GM12801 (cell line): ENCODE results near the gene PRR36.

Experiments used
- TF ChIP-seq, protein P1 (sequence below): IDR thresholded peaks from one replicate; pipeline ENCODE4 v1.5.1; 2011; ENCODE audit warnings: control low read depth; ENCODE audit not compliant: insufficient read length; ENCODE audit errors: extremely low read depth

Gene PRR36

DNA sequence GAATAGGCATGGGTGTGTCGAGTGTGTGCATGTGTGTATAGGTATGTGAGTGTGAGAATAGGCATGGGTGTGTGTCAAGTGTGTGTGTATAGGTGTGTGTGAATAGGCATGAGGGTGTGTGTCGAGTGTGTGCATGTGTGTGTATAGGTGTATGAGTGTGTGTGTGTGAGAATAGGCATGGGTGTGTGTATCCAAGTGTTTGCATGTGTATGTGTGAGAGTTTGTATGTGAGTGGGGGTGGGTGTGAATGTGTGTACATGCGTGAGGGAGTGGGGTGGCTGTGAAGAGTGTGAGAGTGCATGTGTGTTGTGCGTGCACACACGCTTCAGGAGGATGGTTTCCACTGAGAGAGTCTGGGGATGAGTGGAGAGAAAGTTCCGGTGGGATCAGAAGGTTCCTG, 30.7 kb downstream of the PRR36 start:
- TF ChIP-seq, protein P1, sequence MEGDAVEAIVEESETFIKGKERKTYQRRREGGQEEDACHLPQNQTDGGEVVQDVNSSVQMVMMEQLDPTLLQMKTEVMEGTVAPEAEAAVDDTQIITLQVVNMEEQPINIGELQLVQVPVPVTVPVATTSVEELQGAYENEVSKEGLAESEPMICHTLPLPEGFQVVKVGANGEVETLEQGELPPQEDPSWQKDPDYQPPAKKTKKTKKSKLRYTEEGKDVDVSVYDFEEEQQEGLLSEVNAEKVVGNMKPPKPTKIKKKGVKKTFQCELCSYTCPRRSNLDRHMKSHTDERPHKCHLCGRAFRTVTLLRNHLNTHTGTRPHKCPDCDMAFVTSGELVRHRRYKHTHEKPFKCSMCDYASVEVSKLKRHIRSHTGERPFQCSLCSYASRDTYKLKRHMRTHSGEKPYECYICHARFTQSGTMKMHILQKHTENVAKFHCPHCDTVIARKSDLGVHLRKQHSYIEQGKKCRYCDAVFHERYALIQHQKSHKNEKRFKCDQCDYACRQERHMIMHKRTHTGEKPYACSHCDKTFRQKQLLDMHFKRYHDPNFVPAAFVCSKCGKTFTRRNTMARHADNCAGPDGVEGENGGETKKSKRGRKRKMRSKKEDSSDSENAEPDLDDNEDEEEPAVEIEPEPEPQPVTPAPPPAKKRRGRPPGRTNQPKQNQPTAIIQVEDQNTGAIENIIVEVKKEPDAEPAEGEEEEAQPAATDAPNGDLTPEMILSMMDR = no peak

DNA sequence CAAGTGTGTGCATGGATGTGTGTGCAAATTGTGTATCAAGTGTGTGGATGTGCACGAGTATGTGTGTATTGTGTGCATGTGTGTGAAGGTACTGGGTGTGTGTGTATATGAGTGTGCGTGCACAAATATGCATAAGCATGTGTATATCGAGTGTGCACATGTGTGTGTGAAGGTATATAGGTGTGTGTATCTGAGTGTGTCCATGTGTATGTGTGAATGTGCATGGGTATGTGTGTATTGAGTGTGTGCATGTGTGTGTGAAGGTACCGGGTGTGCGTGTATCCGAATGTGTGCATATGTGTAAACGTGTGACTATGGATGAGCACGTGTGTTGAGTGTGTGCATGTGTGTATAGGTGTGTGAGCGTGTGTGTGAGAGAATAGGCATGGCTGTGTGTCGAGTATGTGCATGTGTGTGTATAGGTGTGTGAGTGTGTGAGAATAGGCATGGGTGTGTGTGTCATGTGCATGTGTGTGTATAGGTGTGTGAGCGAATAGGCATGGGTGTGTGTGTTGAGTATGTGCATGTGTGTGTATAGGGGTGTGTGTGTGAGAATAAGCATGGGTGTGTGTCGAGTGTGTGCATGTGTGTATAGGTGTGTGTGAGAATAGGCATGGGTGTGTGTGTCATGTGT, 31.4 kb downstream of the PRR36 start:
- TF ChIP-seq, protein P1 = no peak

DNA sequence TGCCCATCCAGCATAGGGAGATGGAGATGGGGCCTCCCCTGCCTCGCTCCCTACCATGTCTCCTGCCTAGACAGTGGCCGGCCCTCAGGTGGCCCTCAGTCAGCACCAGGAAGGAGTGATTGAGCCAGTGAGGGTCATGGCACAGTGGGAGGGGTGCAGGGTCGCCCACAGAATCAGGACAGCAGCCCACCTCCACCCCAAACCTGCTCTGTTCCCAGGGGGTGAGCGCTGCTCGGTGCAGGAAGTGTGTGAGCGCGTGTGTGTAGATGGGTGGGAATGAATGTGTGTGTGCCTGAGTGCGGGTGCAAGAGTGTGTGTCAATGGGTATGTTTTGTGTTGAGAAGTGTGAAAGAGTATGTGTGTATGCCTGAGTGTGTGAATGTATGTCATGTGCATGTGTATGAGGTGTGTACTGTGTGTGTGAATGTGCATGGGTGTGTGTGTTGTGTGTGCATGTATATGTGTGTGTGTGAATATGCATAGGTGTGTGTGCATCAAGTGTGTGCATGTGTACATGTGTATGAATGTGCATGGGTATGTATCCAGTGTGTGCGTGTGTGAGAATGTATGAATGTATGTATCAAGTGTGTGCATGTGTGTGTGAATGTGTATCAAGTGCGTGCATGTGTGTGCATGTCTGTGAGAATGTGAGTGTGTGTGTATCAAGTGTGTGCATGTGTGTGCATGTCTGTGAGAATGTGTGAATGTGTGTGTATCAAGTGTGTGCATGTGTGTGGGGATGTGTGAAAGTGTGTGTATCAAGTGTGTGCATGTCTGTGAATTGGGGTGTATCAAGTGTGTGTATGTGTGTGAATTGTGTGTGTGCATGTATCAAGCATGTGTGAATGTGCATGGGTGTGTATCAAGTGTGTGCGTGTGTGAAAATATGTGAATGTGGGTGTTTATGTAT, 32.2 kb downstream of the PRR36 start:
- TF ChIP-seq, protein P1 = no peak

DNA sequence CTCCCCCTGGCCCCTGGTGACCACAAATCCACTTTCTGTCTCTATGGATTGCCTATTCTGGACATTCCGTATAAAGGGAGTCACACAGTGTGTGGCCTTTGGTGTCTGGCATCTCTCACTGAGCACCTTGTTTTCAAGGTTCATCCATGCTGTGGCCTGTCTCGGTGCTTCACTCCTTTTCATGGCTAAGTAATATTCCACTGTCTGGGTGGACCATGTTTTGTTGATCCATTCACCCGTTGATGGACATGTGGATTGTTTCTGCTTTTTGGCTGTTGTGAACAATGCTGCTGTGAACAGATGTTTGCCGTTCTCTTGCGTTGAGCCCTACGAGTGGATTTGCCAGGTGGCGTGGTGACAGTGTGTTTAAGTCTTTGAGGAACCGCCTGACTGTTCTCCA, 33.6 kb downstream of the PRR36 start:
- TF ChIP-seq, protein P1 = no peak

DNA sequence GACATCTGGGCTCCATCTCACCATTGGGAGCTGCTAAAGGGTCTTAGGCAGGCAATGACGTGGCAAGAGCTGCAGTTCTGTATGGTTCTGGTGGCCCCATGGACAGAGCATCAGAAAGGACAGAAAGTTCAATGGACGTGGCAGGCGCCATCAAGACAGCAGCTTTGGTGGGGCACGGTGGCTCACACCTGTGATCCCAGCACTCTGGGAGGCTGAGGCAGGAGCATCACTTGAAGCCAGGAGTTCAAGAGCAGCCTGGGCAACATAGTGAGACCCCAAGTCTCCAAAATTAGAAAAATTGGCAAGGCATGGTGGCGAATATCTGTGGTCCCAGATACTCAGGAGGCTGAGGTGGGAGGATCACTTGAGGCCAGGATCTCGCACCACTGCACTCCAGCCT, 34.7 kb downstream of the PRR36 start:
- TF ChIP-seq, protein P1 = no peak

DNA sequence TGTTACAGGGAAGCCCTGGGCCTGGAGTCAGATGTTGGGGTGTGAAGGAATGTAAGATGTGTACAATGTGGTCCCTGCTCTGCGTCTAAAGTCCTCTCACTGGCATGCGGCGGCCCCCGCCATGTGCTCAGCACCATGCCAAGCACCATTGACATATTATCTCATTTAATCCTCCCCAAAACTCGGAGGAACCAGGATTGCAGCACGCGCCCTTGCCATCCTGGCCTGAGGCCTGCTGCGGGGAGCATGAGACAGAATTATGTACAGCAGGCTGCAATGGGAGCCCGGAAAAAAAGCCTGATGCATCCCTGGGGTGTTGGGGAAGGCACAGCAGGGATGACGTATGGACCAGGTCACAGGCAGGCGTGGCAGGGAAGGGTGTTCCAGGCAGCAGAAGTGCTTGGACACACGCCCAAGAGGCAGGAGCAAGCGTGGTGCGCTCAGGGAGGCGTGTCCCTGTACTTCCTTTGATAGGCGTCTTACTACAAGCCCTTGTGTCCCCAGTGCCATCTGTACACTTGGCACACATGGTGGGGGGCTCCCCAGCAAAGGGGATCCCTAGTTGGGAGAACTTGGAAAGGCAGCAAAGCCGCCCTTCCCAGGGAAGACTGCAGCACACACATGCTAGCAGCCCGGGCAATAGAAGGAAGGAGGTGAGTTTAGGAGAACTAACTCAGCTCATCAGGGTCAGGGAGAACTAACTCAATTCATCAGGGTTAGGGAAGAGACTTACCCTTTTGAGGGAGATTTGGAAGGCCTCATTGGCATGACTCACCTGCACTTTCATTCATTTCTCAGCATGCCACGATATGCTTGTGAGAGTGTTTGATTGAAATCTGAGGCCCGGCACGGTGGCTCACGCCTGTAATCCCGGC, 40.7 kb downstream of the PRR36 start:
- TF ChIP-seq, protein P1 = no peak

DNA sequence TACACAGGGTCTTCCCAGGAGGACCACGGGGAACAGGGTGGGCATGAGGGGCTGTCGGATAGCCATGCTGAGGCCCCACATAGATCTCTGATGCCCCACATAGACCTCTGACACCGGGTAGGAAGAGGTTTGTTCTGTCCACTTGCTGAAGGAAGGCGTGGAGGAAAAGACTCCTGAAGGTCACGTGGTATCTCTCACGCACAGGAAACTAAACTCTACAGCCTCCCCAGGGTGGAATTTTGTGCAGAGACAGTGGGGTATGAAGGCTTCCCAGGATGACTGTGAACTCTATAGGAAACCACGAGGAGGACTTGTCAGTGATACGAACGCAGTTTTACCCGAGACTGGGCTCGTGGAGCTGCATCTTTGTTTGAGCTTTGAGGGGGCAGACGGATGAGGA, 41.4 kb downstream of the PRR36 start:
- TF ChIP-seq, protein P1 = no peak
